MM.1S (cell line): ENCODE data around the gene ADCY5.

Experiments used
- DNase-seq: peaks from one replicate; pipeline ENCODE4 v3.0.0-alpha.2; 2015
- H2AFZ ChIP-seq: fragments of 300-600 bp; sonication (generic); 2 replicates; pipeline ENCODE4 v1.6.0; 2016; ENCODE audit warnings: antibody characterized with exemption, low read length
- H3F3A ChIP-seq: fragments of 300-600 bp; sonication (generic); 2 replicates; pipeline ENCODE4 v1.6.1; 2016; ENCODE audit warnings: mild to moderate bottlenecking, antibody characterized with exemption, low read length, moderate library complexity, mixed read lengths; ENCODE audit not compliant: insufficient read depth
- H3K27ac ChIP-seq: fragments of 300-600 bp; sonication (generic); 2 replicates; pipeline ENCODE4 v1.5.1; 2016; ENCODE audit warnings: mild to moderate bottlenecking, low read length
- H3K27me3 ChIP-seq: fragments of 300-600 bp; sonication (generic); replicated peaks from 2 replicates; pipeline ENCODE4 v1.6.0; 2016; ENCODE audit warnings: low read length; ENCODE audit not compliant: insufficient read depth
- H3K36me3 ChIP-seq: fragments of 300-600 bp; sonication (generic); replicated peaks from 2 replicates; pipeline ENCODE4 v1.6.1; 2016; ENCODE audit warnings: mild to moderate bottlenecking, low read length, mixed read lengths; ENCODE audit not compliant: insufficient read depth
- H3K4me1 ChIP-seq: fragments of 300-600 bp; sonication (generic); 2 replicates; pipeline ENCODE4 v1.6.1; 2016; ENCODE audit warnings: low read length, mixed read lengths
- H3K4me2 ChIP-seq: fragments of 300-600 bp; sonication (generic); 2 replicates; pipeline ENCODE4 v1.6.0; 2016; ENCODE audit warnings: low read depth, low read length
- H3K4me3 ChIP-seq: fragments of 300-600 bp; sonication (generic); 2 replicates; pipeline ENCODE4 v1.5.1; 2016; ENCODE audit warnings: low read length, mixed read lengths
- H3K79me2 ChIP-seq: fragments of 300-600 bp; sonication (generic); 2 replicates; pipeline ENCODE4 v1.6.1; 2016; ENCODE audit warnings: mixed run types, low read length, mixed read lengths
- H3K9ac ChIP-seq: fragments of 300-600 bp; sonication (generic); 2 replicates; pipeline ENCODE4 v1.6.1; 2016; ENCODE audit warnings: low read length, mixed read lengths
- H3K9me2 ChIP-seq: fragments of 300-600 bp; sonication (generic); replicated peaks from 2 replicates; pipeline ENCODE4 v1.6.1; 2016; ENCODE audit warnings: mild to moderate bottlenecking, low read length, mixed read lengths; ENCODE audit not compliant: insufficient read depth
- H3K9me3 ChIP-seq: fragments of 300-600 bp; sonication (generic); replicated peaks from 2 replicates; pipeline ENCODE4 v1.6.1; 2016; ENCODE audit warnings: mild to moderate bottlenecking, low read length, mixed read lengths; ENCODE audit not compliant: insufficient read depth
- H4K20me1 ChIP-seq: fragments of 300-600 bp; sonication (generic); 2 replicates; pipeline ENCODE4 v1.6.1; 2016; ENCODE audit warnings: mild to moderate bottlenecking, low read length, moderate library complexity, mixed read lengths; ENCODE audit not compliant: insufficient read depth
- CTCF ChIP-seq: fragments of 300-600 bp; sonication (generic); IDR thresholded peaks from 2 replicates; pipeline ENCODE4 v1.5.1; 2016; ENCODE audit warnings: antibody characterized with exemption, low read length, mixed read lengths
- EZH2 ChIP-seq: fragments of 300-600 bp; sonication (generic); optimal IDR thresholded peaks from 2 replicates; pipeline ENCODE3; 2017; ENCODE audit warnings: low read depth, mild to moderate bottlenecking, antibody characterized with exemption, low read length, mixed read lengths
- EZH2phosphoT487 ChIP-seq: fragments of 300-600 bp; sonication (generic); IDR thresholded peaks from 2 replicates; pipeline ENCODE4 v1.6.1; 2018; ENCODE audit warnings: antibody characterized with exemption, low read length

Gene ADCY5

GRCh38 chr3:123311201-123311600, 137.7 kb downstream of the ADCY5 start:
- Histone ChIP-seq H3K27me3 (no peaks in the 10 kb centered on the region), H3K4me2 (0 out of 2 replicates have a peak overlapping the region, but pooled peaks have one; percentile 24), H3F3A (no peaks in the 10 kb centered on the region), H3K27ac (no peak overlapping the region), H4K20me1 (no peaks in the 10 kb centered on the region), H3K9me2 (no peaks in the 10 kb centered on the region), H3K4me1 (peaks cover 12% of the 10 kb centered on the region; the same call in 1 of the 2 replicates), H3K4me3 (no peak overlapping the region), H3K9ac (no peak overlapping the region), H3K79me2 (no peaks in the 10 kb centered on the region), H2AFZ (no peak overlapping the region), H3K36me3 (no peaks in the 10 kb centered on the region), H3K9me3 (no peaks in the 10 kb centered on the region)
- TF ChIP-seq EZH2 (no peak), CTCF (no peak), EZH2phosphoT487 (no peak)
- peak; percentile 32 for DNase-seq

GRCh38 chr3:123310741-123311140, 138.1 kb downstream of the ADCY5 start:
- TF ChIP-seq EZH2 (no peak), EZH2phosphoT487 (no peak), CTCF (no peak)
- H3K4me2 ChIP-seq = 0 out of 2 replicates have a peak overlapping the region, but pooled peaks have one; percentile 24
- no peak overlapping the region for H3K27ac ChIP-seq
- peaks cover 12% of the 10 kb centered on the region; the same call in 1 of the 2 replicates for H3K4me1 ChIP-seq
- no peak overlapping the region for H3K9ac ChIP-seq
- H3K9me3 ChIP-seq = no peaks in the 10 kb centered on the region
- no peaks in the 10 kb centered on the region for H3K79me2 ChIP-seq
- DNase-seq = no peak
- H3K4me3 ChIP-seq = no peak overlapping the region
- H4K20me1 ChIP-seq = no peaks in the 10 kb centered on the region
- H2AFZ ChIP-seq = no peak overlapping the region
- H3K27me3 ChIP-seq = no peaks in the 10 kb centered on the region
- no peaks in the 10 kb centered on the region for H3K36me3 ChIP-seq
- no peaks in the 10 kb centered on the region for H3K9me2 ChIP-seq
- H3F3A ChIP-seq = no peaks in the 10 kb centered on the region

GRCh38 chr3:123310186-123310585, 138.7 kb downstream of the ADCY5 start:
- Histone ChIP-seq H3K9ac (no peak overlapping the region), H2AFZ (no peak overlapping the region), H3K36me3 (no peaks in the 10 kb centered on the region), H3K9me2 (no peaks in the 10 kb centered on the region), H3F3A (no peaks in the 10 kb centered on the region), H3K4me3 (no peak overlapping the region), H3K27ac (no peak overlapping the region), H3K4me1 (peaks cover 12% of the 10 kb centered on the region; the same call in 1 of the 2 replicates), H3K79me2 (no peaks in the 10 kb centered on the region), H3K27me3 (no peaks in the 10 kb centered on the region), H4K20me1 (no peaks in the 10 kb centered on the region), H3K4me2 (no peak overlapping the region), H3K9me3 (no peaks in the 10 kb centered on the region)
- DNase-seq = no peak
- no peak for TF ChIP-seq CTCF
- no peak for TF ChIP-seq EZH2
- TF ChIP-seq EZH2phosphoT487 = no peak
